ENCODE measurements around the gene GSX2. TPM values are rescaled to one million over a fixed set of nuclear protein-coding genes. Genes with fewer than 3 reads are reported as not detected.

The GSX2 gene
- total RNA-seq, 1 experiment from 2014 or later = not detected

- Histone ChIP-seq H3K27ac (no peak overlapping the region), H3K36me3 (no peaks in the 10 kb centered on the region), H3K4me3 (no peak overlapping the region), H3K9me3 (replicated peaks) (no peaks in the 10 kb centered on the region), H3K27me3 (replicated peaks) (no peaks in the 10 kb centered on the region), H3K4me1 (replicated peaks) (no peaks in the 10 kb centered on the region)
- DNase-seq (ENCODE audit: low read depth in 1 of 2, low spot score in 2 of 2) = no peak
Measured at GRCh38 chr4:54139332-54139731, 39.4 kb downstream of the GSX2 start.

- H3K27me3 ChIP-seq (replicated peaks) = no peaks in the 10 kb centered on the region
- H3K27ac ChIP-seq = no peak overlapping the region
- no peak for DNase-seq (ENCODE audit: low read depth in 1 of 2, low spot score in 2 of 2)
- H3K9me3 ChIP-seq (replicated peaks) = no peaks in the 10 kb centered on the region
- H3K4me3 ChIP-seq = no peak overlapping the region
- H3K4me1 ChIP-seq (replicated peaks) = no peaks in the 10 kb centered on the region
- no peaks in the 10 kb centered on the region for H3K36me3 ChIP-seq
Measured at GRCh38 chr4:54140287-54140686, 40.3 kb downstream of the GSX2 start.

GRCh38 chr4:54144199-54144598 lies 44.2 kb downstream of the GSX2 start:
- Histone ChIP-seq H3K36me3 (no peaks in the 10 kb centered on the region), H3K9me3 (replicated peaks) (no peaks in the 10 kb centered on the region), H3K27ac (no peak overlapping the region), H3K27me3 (replicated peaks) (no peaks in the 10 kb centered on the region), H3K4me1 (replicated peaks) (no peaks in the 10 kb centered on the region), H3K4me3 (no peak overlapping the region)
- no peak for DNase-seq (ENCODE audit: low read depth in 1 of 2, low spot score in 2 of 2)

- Histone ChIP-seq H3K9me3 (replicated peaks) (no peaks in the 10 kb centered on the region), H3K4me3 (no peak overlapping the region), H3K4me1 (replicated peaks) (no peaks in the 10 kb centered on the region), H3K27ac (no peak overlapping the region), H3K27me3 (replicated peaks) (no peaks in the 10 kb centered on the region), H3K36me3 (no peaks in the 10 kb centered on the region)
- no peak for DNase-seq (ENCODE audit: low read depth in 1 of 2, low spot score in 2 of 2)
Measured at GRCh38 chr4:54144661-54145171, 44.8 kb downstream of the GSX2 start.

- no peak overlapping the region for H3K27ac ChIP-seq
- no peaks in the 10 kb centered on the region for H3K4me1 ChIP-seq (replicated peaks)
- no peak overlapping the region for H3K4me3 ChIP-seq
- H3K9me3 ChIP-seq (replicated peaks) = no peaks in the 10 kb centered on the region
- no peaks in the 10 kb centered on the region for H3K36me3 ChIP-seq
- DNase-seq (ENCODE audit: low read depth in 1 of 2, low spot score in 2 of 2) = no peak
- H3K27me3 ChIP-seq (replicated peaks) = no peaks in the 10 kb centered on the region
Measured at GRCh38 chr4:54146139-54146538, 46.2 kb downstream of the GSX2 start.

GRCh38 chr4:54149323-54149722 lies 49.4 kb downstream of the GSX2 start:
- Histone ChIP-seq H3K27me3 (replicated peaks) (no peaks in the 10 kb centered on the region), H3K4me1 (replicated peaks) (peaks cover 15% of the 10 kb centered on the region), H3K27ac (no peak overlapping the region), H3K36me3 (no peaks in the 10 kb centered on the region), H3K9me3 (replicated peaks) (no peaks in the 10 kb centered on the region), H3K4me3 (no peak overlapping the region)
- DNase-seq (ENCODE audit: low read depth in 1 of 2, low spot score in 2 of 2) = no peak

Other genes starting within 250 kb of the GSX2 start
- 73.7 and 105 TPM in 2 replicates for gene CHIC2, start 35.6 kb upstream of the GSX2 start, total RNA-seq (2014; rRNA removed; shearing (Covaris generic))
- 18.0 and 26.2 TPM in 2 replicates for gene PDGFRA, start 129.1 kb downstream of the GSX2 start, total RNA-seq (2014; rRNA removed; shearing (Covaris generic))